ENCODE data around the gene PATJ.
"Not testable (repeated sequence)": the region's sequence is repeated elsewhere in the genome, so short reads cannot be mapped to it uniquely, and the experiment has no call there.

PATJ gene

DNA sequence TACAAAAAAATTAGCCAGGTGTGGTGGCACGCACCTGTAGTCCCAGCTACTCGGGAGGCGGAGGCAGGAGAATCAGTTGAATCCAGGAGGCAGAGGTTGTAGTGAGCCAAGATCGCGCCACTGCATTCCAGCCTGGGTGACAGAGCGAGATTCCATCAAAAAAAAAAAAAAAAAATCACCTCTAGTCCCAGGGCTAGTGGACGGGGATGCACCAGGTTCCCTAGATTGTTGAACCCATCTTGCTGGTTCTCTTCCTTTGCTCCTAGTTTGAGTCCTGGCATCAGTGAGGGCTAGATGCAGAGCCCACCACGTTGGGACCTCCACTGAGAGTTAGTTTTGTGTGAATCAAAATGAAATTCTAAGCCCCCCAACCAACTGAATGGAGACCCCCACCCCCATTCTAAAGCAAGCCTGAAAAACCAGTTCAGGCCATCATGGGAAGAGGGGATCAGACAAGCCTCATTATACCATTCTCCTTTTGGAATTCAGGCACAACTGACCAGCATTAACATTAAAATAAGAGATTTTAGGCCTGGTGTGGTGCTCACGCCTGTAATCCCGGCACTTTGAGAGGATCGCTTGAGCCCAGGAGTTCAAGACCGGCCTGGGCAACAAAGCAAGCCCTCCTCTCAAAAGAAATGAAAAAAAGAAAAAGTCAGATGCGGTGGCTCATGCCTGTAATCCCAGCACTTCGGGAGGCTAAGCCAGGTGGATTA lies 434.5 kb downstream of the PATJ start:
- DNase-seq (ENCODE audit: low spot score) = no peak

DNA sequence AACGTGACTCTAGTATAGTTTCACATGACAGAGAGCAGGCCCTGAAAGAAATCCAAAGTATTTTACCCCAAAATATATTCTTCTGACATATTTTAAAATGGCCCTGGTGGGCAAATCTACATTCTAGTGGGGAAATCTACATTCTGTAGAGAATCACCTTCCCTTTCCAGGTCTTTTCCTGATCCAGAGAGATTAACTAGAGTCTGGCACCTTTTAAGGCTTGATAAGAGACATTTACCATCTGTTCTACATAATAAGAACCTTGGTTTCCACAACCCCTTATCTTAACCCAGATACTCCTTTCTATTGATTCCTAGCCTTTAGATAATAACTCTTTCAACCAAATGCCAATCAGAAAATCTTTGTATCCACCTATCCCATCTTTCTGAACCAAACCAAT lies 435.3 kb downstream of the PATJ start:
- DNase-seq (ENCODE audit: low spot score) = no peak

GRCh38 chr1:62178372-62178771 lies 436.1 kb downstream of the PATJ start:
- DNase-seq (ENCODE audit: low spot score) = no peak

- DNase-seq (ENCODE audit: low spot score) = not testable (repeated sequence)
Measured at GRCh38 chr1:62180054-62180453, 437.8 kb downstream of the PATJ start.

- DNase-seq (ENCODE audit: low spot score) = no peak
Measured at GRCh38 chr1:62180639-62181038, 438.4 kb downstream of the PATJ start.

GRCh38 chr1:62181532-62181931 lies 439.3 kb downstream of the PATJ start:
- no peak for DNase-seq (ENCODE audit: low spot score)

DNA sequence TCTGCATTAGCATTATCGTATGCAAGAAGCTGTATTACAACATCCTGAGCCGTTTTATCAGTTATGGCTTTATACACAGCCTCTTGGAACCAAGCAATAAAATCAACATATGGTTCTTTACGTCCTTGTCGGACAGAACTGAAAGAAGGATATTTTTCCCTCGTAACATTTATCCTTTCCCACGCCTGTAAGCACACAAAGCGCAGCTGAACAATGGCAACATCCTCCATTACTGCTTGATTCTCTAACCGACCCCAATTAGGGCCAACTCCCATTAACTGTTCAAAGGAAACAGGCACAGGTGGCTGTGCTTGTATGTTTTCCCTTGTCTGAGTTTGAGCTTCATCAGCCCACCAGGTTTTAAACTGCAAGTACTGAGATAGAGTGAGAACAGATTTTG lies 439.9 kb downstream of the PATJ start:
- DNase-seq (ENCODE audit: low spot score) = not testable (repeated sequence)

- not testable (repeated sequence) for DNase-seq (ENCODE audit: low spot score)
Measured at GRCh38 chr1:62183164-62184020, 441.1 kb downstream of the PATJ start.

DNA sequence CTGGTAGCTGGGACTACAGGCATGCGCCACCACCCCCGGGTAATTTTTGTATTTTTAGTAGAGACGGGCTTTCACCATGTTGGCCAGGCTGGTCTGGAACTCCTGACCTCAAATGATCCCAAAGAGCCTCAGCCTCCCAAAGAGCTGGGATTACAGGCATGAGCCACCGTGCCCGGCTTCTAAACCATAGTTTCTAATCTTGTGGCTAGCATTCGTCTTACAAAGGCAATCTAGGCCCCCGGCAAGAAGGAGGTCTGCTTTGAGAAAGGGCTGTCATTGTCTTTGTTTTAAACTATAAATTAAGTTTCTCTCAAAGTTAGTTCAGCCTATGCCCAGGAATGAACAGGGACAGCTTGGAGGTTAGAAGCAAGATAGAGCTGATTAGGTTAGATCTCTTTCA lies 442.1 kb downstream of the PATJ start:
- DNase-seq (ENCODE audit: low spot score) = no peak

DNA sequence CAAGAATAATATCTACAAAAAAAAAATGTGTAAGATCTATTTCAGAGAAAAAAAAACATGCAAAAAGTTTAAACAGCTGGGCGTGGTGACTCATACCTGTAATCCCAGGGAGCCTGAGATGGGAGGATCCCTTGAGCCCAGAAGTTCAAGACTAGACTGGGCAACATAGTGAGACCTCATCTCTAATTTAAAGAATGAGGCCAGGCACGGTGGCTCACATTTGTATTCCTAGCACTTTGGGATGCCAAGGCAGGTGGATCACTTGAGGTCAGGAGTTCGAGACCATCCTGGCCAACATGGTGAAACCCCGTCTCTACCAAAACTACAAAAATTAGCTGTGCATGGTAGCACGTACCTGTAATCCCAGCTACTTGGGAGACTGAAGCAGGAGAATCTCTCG lies 443.0 kb downstream of the PATJ start:
- DNase-seq (ENCODE audit: low spot score) = not testable (repeated sequence)

DNA sequence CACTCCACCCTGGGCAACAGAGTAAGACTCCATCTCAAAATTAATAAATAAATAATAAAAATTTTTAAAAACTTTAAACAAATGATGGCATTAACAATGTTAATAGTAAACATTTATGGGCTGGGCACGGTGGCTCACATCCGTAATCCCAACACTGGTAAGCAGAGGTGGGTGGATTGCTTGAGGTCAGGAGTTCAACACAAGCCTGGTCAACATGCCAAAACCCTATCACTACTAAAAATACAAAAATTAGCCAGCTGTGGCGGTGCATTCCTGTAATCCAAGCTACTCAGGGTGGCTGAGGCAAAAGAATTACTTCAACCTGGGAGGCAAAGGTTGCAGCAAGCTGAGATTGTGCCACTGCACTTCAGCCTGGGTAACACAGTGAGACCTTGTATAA lies 443.4 kb downstream of the PATJ start:
- DNase-seq (ENCODE audit: low spot score) = no peak

DNA sequence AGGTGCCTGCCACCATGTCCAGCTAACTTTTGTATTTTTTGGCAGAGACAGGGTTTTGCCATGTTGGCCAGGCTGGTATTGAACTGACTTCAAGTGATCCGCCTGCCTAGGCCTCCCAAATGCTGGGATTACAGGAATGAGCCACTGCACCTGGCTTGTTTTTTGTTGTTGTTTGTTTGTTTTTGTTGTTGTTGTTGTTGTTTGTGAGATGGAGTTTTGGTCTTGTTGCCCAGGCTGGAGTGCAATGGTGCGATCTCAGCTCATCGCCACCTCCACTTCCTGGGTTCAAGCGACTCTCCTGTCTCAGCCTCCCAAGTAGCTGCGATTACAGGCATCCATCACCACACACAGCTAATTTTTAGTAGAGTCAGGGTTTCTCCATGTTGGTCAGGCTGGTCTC lies 445.3 kb downstream of the PATJ start:
- no peak for DNase-seq (ENCODE audit: low spot score)

GRCh38 chr1:62188111-62188510 lies 445.8 kb downstream of the PATJ start:
- no peak for DNase-seq (ENCODE audit: low spot score)

DNA sequence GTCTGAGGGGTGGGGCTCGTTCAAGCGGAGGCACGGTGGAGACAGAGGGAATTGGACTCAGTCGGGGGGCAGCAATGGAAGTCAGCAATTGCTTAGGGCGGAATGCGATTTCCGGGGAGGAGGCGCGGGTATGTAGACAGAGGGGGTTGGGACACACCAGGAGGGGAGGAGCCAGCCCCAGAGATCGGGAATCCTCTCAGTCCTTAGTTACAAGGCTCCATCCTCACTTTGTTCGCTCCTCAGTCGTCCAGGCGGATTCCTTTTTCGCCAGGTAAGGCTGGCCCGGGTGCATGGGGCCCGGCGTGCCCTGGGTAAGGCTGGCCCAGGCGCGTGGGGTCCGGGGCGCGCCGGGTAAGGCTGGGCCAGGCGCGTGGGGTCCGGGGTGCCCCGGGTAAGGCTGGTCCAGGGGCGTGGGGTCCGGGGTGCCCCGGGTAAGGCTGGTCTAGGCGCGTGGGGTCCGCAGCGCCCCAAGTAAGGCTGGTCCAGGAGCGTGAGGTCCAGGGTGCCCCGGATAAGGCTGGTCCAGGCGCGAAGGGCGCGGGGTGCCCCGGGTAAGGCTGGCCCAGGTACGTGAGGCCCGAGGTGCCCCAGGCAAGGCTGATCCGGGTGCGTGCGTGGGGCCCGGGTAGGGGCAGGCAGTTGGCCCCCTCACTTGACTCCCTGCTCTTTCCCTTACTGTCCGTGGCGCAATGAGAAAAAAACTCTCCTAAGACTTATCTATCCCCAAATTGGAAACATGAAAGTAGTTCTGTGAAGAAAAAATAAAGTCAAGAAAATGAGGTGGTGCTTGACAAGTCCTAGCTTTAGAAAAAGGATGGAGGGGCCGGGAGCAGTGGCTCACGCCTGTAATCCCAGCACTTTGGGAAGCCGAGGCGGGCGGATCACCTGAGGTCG lies 452.6 kb downstream of the PATJ start, which contains the start of gene L1TD1:
Gene L1TD1, plus strand, starts transcription at position 199 of the 894 bp plus-strand sequence. CDS start 11,780 bp downstream, outside the sequence.
- no peak for DNase-seq (ENCODE audit: low spot score)

- no peak for DNase-seq (ENCODE audit: low spot score)
Measured at GRCh38 chr1:62196086-62196690, 453.9 kb downstream of the PATJ start.

- DNase-seq (ENCODE audit: low spot score) = no peak
Measured at GRCh38 chr1:62198069-62198780, 455.9 kb downstream of the PATJ start.

DNA sequence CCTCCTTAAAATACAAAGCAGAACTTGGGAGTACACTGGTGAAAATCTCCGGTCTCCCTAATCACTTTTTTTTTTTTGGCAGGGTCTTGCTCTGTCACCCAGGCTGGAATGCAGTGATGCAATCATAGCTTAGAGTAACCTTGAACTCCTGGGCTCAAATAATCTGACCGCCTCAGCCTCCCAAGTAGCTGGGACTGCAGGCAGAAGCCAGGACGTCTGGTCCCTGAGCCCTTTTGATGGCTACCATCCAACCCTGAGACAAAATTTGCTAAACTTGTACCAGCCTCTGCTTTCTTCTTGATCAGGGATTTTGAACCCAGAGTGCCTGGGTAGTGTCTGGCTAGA lies 456.5 kb downstream of the PATJ start:
- DNase-seq (ENCODE audit: low spot score) = no peak

DNA sequence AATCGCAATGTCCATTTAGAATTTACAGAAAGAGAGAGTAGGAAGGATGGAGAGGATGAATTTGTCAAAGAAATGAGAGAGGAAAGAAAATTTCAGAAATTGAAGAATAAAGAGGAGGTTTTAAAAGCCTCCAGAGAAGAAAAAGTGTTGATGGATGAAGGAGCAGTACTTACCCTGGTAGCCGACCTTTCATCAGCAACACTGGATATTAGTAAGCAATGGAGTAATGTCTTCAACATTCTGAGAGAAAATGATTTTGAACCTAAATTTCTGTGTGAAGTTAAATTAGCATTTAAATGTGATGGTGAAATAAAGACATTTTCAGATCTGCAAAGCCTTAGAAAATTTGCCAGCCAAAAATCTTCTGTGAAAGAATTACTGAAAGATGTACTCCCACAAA lies 464.9 kb downstream of the PATJ start:
- no peak for DNase-seq (ENCODE audit: low spot score)

DNA sequence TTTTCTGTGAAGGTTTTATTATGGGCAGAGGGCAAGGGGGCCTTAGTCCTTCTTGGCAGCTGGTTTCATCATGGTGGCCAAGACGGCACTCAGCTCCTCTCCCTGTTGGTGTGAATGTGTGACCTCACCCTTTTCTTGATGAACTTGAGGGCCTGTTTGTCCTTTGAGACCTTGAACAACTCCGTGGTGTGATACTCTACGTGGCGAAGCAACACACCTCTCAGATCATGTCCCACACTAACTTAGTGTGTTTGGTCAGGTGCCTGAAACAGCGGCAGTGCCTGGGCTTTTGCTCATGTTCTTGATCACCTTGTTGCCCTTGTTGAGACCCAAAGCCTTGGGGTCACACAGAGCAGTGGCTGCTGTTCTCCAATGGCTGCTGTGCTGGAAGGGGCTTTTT lies 465.8 kb downstream of the PATJ start:
- DNase-seq (ENCODE audit: low spot score) = no peak

DNA sequence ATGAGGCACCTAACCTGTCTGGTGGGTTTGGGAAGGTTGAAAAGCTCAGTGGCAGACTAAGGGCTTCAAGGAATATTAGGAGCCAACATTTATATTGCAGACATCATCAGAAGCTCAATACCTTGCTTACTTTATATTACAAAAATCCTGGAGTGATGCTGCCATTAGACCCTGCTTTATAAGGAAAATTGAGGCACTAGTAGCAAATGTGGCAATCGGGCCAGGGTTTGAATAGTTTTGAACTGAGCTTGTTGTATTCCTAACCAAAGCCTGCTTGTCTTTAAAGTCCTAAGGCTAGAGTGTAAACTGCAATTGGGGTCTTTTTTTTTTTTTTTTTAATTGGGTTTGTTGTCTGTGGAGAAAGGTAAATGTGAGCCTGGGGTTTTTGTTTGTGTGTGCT lies 466.7 kb downstream of the PATJ start:
- DNase-seq (ENCODE audit: low spot score) = no peak

- no peak for DNase-seq (ENCODE audit: low spot score)
Measured at GRCh38 chr1:62209931-62210595, 467.8 kb downstream of the PATJ start.

Measured in CD4-positive, alpha-beta T cell treated with Interleukin-6 at 100 ng/mL for 8 hours (primary cell).